ENCODE data around the gene STEAP2.

Gene STEAP2

GRCh38 chr7:90194911-90195809, 16.4 kb upstream of the STEAP2 start:
- no peak for DNase-seq

- DNase-seq: no peak
Measured at GRCh38 chr7:90201500-90202195, 9.9 kb upstream of the STEAP2 start.

GRCh38 chr7:90207956-90208355, 3.6 kb upstream of the STEAP2 start:
- DNase-seq: no peak

DNA sequence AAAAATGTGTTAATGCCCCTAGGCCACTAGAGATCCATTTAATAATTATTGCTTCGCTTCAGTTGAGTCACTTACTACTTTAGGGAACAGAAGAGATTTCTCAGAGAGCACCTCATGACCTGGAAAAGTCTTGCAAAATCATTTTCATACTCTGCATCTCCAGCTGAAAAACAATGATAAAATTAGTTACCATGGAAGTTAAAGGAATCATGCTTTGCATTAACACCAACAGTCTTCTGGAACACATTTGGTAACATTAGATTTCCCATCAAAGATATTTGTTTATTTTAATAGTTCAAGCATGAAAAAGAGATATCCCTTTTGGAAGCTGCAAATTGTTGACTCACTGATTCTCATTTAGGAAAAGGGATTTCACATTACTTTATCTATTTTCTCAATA, 1.8 kb upstream of the STEAP2 start:
- DNase-seq: no peak

- DNase-seq: no peak
Measured at GRCh38 chr7:90210475-90210874, 1.1 kb upstream of the STEAP2 start.

DNA sequence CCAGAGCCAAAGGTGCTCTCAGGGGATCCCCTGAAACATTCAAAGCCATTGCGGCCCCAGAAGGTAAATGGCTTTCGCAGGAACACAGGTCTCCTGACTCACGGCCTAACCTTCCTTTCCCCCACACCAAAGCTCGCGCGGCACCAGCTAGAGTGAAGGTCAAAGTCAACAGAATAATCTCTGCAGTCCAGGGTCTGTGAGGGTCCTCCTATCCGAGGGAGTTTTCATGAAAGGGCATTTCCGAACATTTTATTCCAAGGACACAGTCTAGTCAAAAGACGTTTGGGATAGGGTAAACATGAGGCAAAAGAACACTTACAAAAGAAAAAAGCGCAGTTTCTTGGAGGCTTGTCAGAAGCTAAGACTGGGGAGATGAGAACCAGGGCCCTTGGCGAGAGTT, 559 bp upstream of the STEAP2 start:
- DNase-seq: no peak

- no peak for DNase-seq
Measured at GRCh38 chr7:90212149-90212495, 582 bp downstream of the STEAP2 start.

- no peak for DNase-seq
Measured at GRCh38 chr7:90213521-90213920, 2.0 kb downstream of the STEAP2 start.

DNA sequence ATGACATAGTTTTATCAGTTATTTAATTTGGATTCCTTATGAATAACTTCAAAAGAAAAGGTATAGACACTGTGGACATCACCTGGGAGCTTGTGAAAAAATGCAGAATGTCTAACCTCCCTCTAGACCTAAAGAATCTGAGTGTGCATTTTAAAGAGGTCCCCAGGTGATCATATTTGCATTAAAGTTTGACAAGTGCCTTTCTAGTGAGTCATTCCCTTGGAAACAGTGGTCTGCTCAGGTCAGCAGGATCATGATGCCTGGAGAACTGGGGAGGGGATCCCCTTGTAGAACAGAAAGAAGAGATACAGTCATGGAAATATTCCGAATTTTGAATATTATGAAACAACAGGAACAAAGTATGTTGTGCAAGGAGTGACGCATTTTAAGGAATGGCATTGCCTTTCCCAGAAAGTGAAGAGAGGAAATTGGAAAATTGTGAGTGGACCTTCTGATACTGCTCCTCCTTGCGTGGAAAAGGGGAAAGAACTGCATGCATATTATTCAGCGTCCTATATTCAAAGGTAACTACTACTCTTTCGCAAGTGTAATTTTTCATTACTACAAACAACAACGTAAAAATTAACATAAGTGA, 4.6 kb downstream of the STEAP2 start:
- DNase-seq: no peak

DNA sequence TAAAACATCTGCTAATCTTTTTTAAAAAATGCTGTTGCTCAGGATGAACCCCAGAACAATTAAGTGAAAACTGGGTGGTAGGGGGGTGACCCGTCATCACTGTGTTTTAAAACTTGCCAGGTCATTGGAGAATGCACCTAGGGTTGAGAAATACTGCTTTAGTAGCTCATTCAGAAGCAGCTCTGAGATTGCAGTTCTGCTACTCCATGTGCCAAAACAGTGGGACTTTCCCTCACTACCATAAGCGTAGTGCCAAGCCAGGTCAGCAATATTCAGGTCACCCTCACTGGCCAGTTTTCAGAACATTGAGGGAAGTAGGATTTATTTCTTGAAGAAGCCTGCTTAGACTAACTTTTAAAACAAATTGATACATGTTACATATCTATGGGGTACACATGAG, 5.2 kb downstream of the STEAP2 start:
- DNase-seq: no peak

- no peak for DNase-seq
Measured at GRCh38 chr7:90222390-90222789, 10.8 kb downstream of the STEAP2 start.

GRCh38 chr7:90222811-90223725, 11.5 kb downstream of the STEAP2 start:
- no peak for DNase-seq

GRCh38 chr7:90224195-90224594, 12.7 kb downstream of the STEAP2 start:
- no peak for DNase-seq

DNA sequence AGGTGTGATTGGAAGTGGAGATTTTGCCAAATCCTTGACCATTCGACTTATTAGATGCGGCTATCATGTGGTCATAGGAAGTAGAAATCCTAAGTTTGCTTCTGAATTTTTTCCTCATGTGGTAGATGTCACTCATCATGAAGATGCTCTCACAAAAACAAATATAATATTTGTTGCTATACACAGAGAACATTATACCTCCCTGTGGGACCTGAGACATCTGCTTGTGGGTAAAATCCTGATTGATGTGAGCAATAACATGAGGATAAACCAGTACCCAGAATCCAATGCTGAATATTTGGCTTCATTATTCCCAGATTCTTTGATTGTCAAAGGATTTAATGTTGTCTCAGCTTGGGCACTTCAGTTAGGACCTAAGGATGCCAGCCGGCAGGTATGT, 13.6 kb downstream of the STEAP2 start:
- no peak for DNase-seq

GRCh38 chr7:90225601-90226000, 14.1 kb downstream of the STEAP2 start:
- no peak for DNase-seq

GRCh38 chr7:90227259-90227658, 15.7 kb downstream of the STEAP2 start:
- DNase-seq: no peak

GRCh38 chr7:90229682-90230081, 18.1 kb downstream of the STEAP2 start:
- no peak for DNase-seq

DNA sequence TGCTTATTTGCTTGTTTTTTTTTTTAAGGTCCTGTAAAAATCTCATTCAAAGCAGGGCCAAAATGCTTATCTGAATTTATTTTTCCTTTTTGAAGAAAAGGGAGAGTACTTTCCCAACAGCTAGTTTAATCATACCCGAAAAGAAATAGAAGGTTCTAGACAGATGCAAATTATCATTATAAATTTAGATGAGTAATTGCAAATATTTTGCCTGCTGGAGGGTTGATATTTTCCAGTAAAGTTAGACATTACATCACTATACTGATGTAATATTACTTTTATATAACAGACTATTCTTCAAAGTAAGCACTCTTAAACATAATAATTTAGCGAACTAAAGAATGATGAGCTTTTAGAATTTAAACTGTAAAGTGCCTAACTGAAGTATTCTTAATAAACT, 19.3 kb downstream of the STEAP2 start:
- DNase-seq: no peak

DNA sequence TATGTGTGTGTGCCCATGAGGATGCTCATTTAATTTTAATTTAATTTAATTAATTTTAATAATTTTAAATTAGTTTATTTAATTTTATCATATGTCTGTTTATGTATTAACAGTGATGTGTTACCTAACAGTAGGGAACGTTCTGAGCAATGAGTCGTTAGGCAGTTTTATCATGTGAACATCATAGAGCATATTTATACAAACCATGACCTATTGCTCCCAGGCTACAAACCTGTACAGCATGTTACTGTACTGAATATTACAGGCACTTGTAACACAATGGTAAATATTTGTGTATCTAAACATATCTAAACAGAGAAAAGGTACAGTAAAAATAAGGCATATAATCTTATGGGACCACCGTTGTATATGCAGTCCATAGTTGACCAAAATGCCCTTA, 19.8 kb downstream of the STEAP2 start:
- DNase-seq: no peak

DNA sequence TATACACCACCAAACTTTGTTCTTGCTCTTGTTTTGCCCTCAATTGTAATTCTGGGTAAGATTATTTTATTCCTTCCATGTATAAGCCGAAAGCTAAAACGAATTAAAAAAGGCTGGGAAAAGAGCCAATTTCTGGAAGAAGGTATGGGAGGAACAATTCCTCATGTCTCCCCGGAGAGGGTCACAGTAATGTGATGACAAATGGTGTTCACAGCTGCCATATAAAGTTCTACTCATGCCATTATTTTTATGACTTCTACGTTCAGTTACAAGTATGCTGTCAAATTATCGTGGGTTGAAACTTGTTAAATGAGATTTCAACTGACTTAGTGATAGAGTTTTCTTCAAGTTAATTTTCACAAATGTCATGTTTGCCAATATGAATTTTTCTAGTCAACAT, 20.9 kb downstream of the STEAP2 start:
- DNase-seq: no peak

GRCh38 chr7:90233569-90233968, 22.0 kb downstream of the STEAP2 start:
- DNase-seq: no peak

GRCh38 chr7:90236721-90237289, 25.3 kb downstream of the STEAP2 start:
- DNase-seq: no peak

DNA sequence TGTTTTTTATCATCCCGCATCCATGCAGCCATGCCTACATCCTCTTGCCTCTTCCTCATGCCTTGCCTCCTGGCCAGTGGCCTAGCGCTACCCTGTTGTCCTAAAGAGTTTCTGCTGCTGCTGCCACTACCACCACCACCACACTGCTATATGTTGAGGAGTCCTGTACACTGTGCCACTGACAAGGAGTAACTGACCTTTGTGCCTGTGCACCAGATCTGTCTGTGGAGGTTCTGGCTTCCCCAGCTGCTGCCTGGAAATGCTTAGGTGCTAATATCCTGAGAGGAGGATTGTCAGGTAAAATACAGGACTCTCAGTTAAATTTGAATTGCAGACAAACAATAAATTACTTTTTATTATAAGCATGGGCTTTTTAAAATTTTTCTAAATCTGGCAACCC, 26.5 kb downstream of the STEAP2 start:
- no peak for DNase-seq

Measured in CD4-positive, alpha-beta T cell treated with Interferon gamma for 1 hour (primary cell).